Measurements from ENCODE around the gene BZW2.

BZW2 gene

GRCh38 chr7:16645593-16646471 lies at the start of gene BZW2, which contains the start of gene ANKMY2:
Gene BZW2, plus strand, starts transcription at chr7:16646181. Its CDS starts 19,263 bp downstream, at chr7:16665444.
Gene ANKMY2, minus strand, starts transcription at chr7:16645754. Its CDS starts 181 bp downstream, at chr7:16645573.
- peak; percentile 73 to 74 for DNase-seq

DNA sequence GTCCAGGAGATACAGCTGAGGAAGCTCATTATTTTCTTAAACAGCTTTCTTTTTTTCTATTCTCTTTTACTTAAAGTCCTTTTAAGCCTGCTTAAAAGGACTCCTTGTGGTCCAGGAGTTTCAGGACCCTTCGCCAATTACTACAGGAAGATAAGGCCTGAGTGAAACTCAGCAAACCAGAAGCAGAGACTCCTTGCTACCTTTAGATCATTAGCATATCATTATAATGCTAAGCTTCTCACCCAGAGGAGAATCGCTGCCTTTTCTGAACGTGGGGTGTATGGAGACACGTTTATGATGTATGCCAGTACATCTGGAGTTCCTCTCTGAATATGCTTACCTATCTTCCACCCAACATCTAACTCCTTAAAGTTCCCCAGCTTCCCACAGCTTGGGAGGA lies 48.0 kb upstream of the BZW2 start:
- no peak for DNase-seq

DNA sequence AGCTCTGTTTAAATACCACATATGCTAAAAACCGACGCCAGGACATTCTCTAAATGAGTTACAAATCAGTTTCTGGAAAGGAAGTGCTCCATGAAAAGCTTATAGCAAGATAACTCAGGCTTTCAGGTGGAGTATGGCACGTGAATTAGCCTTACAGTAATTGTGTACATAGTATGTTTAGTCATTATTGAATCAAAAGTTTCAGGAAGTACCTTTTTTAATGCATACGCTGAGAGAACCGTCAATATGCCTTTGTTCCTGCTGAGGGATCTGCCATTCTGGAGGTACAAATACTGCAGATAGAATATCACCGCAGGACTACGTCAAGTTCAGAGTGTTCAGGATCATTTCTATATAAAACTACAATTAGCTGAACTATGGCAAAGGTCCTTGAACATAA lies 46.1 kb upstream of the BZW2 start:
- DNase-seq: no peak

- DNase-seq: no peak
Observed at GRCh38 chr7:16603633-16604032, 42.3 kb upstream of the BZW2 start.

GRCh38 chr7:16604054-16604453 lies 41.9 kb upstream of the BZW2 start:
- DNase-seq: no peak

DNA sequence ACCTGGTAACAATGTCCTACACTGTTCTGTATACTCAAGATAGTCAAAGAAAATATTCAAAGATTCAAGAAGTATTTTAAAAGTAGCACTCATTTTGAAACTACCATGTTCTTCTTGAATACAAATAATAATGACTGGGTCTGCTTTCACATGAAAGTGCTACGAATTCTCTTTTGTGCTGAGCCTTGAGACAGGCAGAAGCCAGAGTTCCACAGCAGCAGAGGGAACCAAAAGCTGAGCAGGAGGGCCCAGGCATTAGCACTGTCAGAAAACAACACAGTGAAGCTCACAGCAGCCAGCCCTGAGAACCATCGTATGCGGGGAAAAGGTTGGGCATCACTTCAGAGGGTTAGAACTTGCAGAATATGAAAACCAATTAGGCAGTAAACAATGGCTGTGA lies 39.3 kb upstream of the BZW2 start:
- no peak for DNase-seq

- DNase-seq: peak; percentile 2 to 3
Observed at GRCh38 chr7:16609842-16610450, 36.0 kb upstream of the BZW2 start.

DNA sequence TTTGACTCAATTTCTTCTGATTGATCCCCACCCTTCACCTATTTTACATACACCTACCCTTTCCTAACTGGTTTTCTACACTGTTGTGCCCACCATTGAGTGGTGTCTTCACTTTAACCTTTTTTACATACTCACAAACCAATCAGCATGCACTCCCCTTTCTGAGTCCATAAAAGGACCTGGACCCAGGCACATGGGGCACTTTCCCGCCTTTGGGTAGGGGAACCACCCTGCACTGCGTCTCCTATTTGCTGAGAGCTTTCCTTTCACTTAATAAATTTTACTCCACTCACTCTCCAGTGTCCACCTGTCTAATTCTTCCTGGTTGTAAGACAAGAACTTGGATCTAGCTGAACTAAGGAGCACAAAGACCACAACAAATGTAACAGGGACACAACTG lies 34.3 kb upstream of the BZW2 start:
- DNase-seq: no peak

GRCh38 chr7:16615228-16615627 lies 30.8 kb upstream of the BZW2 start:
- DNase-seq: no peak

DNA sequence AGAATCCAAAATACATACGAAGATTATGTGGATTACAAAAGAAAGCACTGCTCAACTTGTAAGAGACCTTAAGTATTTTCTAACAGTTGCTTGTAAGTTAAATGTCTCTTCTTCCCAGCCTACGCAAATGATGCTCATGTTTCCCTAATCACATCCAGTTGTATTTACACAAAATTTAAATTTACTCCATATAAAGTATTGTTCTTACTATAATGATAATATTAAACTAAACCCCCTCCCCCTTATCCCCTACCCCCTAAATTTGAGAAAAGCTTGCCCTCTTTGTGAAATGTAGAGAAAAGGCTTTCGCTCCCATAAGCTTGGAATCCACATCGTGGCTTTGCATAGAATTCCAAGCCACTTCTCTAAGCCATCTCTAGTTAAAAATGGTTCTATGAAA lies 29.9 kb upstream of the BZW2 start:
- no peak for DNase-seq

DNA sequence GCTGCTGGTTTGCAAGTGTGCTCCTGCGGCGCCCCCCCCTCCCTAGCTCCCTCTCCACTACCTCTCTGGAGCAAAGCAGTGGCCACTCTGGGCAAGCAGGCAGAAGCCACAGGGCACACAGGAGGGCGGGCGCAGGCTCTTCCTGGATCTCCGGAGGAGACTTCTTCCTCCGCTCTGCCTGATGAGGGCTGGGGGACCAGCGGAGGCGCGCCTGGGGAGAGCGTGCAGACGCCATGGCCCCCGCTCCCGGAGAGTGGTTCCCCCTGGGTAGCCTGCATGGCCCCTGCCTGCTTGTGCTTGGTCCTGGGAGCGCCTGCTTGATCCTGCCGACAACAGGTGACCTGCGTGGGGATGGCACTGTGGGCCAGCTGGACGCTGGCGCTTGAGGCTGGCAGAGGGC lies 29.4 kb upstream of the BZW2 start:
- DNase-seq: no peak

- no peak for DNase-seq
Observed at GRCh38 chr7:16619979-16620408, 26.0 kb upstream of the BZW2 start.

- no peak for DNase-seq
Observed at GRCh38 chr7:16626388-16626787, 19.6 kb upstream of the BZW2 start.

DNA sequence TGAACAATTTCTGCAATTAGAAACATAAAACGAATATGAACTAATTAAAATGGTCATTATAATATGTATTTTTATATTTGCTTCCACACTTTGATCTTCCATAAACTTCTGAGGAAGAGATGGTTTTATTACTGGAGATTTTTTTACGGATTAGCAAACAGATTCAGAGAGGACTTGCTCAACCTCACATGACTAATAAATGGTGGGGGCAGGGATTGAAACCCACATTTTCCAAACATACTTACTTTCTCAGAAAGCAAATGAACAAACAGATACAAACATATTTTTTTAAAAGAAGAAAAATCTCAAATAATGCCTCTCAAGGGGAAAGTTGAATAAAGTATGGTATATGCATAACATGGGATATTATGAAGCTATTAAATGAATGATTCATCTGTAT lies 18.7 kb upstream of the BZW2 start:
- no peak for DNase-seq

- DNase-seq: no peak
Observed at GRCh38 chr7:16630654-16631053, 15.3 kb upstream of the BZW2 start.

- no peak for DNase-seq
Observed at GRCh38 chr7:16634271-16634738, 11.7 kb upstream of the BZW2 start.

DNA sequence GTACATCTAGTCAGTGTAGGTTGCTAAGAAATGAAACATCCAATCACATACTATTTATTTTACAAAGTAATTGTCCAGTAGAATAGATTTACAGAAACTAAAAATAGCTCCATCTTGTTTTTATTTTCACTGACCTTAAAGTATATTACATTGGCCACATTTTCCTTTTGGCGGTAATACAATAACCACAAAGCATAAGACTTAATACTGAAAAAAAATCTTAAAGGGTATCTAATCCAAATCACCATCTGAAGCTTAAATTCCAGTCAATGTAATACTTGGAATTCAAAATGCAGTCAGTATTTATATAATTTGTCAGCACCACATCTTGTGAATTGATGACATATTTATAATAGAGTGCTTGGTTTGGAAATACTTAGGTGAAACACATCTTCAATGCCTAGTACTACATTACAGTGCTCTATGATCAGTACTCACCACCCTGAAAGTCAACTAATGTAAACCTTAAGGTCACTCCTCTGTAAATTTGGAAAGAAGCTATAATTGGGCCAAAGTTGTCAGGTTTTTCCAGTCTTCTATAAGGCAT lies 9.4 kb upstream of the BZW2 start:
- DNase-seq: no peak

- no peak for DNase-seq
Observed at GRCh38 chr7:16637379-16637778, 8.6 kb upstream of the BZW2 start.

GRCh38 chr7:16638282-16639280 lies 7.4 kb upstream of the BZW2 start:
- DNase-seq: no peak

GRCh38 chr7:16644157-16644556 lies 1.8 kb upstream of the BZW2 start:
- DNase-seq: no peak

DNA sequence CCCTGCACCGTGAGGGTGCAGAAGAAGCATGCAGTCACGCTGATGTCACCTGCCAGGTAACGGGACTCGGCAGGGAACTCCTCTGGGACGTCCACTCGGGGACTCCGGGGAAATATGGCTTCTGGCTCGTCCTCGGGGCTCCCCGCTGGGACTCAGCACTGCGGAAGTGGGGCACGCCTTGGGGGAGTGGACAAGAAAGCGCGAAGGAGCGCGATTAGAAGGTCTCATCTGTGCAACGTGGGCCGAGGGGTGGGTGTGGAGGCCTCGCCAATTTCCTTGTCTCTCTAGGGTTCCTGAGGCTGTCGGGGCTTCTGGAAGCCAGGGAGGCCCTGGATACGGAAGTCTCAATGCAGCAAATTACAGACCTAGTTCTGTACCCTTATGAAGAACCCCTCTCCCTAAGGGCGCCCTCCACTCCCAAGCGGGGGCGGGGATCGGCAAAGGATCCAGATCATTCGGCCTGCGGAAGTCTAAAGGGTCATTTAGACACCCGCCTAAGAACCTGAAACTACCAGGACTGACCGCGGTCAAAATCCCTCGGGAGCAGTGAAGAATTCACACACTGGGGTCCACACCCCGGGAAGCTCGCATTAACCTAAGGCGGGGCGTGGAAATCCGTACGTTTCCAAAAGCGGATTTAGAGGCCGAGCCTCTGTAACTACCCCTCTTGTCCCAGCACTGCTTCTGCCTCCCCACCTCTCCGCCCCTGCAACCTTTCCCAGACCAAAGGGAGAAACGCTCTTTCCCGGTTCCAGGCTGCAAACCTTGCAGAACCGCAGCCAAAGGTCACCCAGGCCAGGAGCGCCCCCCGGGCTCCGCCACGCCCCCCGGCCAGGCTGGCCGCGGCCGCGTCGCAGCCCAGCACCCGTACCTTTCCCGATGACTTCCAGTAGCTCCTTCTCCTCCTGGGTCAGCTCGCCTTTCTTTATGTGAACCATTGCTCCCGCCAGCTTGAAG lies 1.1 kb upstream of the BZW2 start:
- DNase-seq: peak; percentile 14 to 28

All from Kasumi-1 (cell line).